Psoas muscle (tissue), 8 donors: ENCODE results near the gene PAF1. TPM values are rescaled to one million over a fixed set of nuclear protein-coding genes. Genes with fewer than 3 reads are reported as not detected.

Experiments used
- ATAC-seq, 4 donors: fragments of 200-7000 bp; cut with Tn5 transposase; one replicate each; pipeline ENCODE4 v1.9.1; 2020; ENCODE audit warnings: moderate library complexity in 3 of 4, mild to moderate bottlenecking in 2 of 4
- DNase-seq, 2 donors: peaks; one replicate each; pipeline ENCODE4 v3.0.0-alpha.2; 2020
- H3K27ac ChIP-seq: fragments of 200-600 bp; one replicate; pipeline ENCODE4 v1.8.0; 2022
- H3K27me3 ChIP-seq, 3 donors: fragments of 200-600 bp in 1 of 3; one replicate each; pipeline versions ENCODE4 v1.6.1 to v1.8.0; 2013 to 2022; ENCODE audit warnings: low read length in 2 of 3, mild to moderate bottlenecking in 2 of 3, moderate library complexity in 1 of 3; ENCODE audit not compliant: insufficient read depth in 3 of 3
- H3K36me3 ChIP-seq, 2 donors: fragments of 200-600 bp in 1 of 2; one replicate each; pipeline versions ENCODE4 v1.6.1 to v1.8.0; 2013 to 2022; ENCODE audit warnings: low read depth in 1 of 2, mild to moderate bottlenecking in 1 of 2, moderate library complexity in 1 of 2; ENCODE audit not compliant: insufficient read depth in 1 of 2
- H3K4me1 ChIP-seq: fragments of 200-600 bp; one replicate; pipeline ENCODE4 v1.8.0; 2022
- H3K4me3 ChIP-seq: fragments of 200-600 bp; one replicate; pipeline ENCODE4 v1.8.0; 2022; ENCODE audit warnings: mild to moderate bottlenecking
- H3K9me3 ChIP-seq: fragments of 200-600 bp; one replicate; pipeline ENCODE4 v1.8.0; 2022
- CTCF ChIP-seq: fragments of 200-600 bp; IDR thresholded peaks from one replicate; pipeline ENCODE4 v1.8.0; 2022; ENCODE audit warnings: antibody characterized with exemption
- WGBS, 3 donors: extraction: QIAGEN DNeasy Blood & Tissue Kit; methylation state at CpG; one replicate each; pipeline versions ENCODE4 v1.1.6 to v1.1.7; 2013; 5-methylcytosine and 5-hydroxymethylcytosine counted together
- intact Hi-C, 2 donors: fragments of 100-400 bp; cut with DNase I; formaldehyde crosslinking; loops; one replicate each; pipeline versions ENCODE4 v1.11.0 to v1.14.2; 2022
- polyA plus RNA-seq, 3 donors: library from polyadenylated mRNA; stranded (reverse); fragments of 200-250 nt; gene quantifications; one replicate each; pipeline ENCODE4 v1.2.3, GENCODE V29; 2013
- total RNA-seq, 4 donors: library from RNA; stranded (reverse); fragmentation: NEBNext Ultra II Directional in 2 of 4; extraction: Animal tissue kit (Norgen Biotek cat#: 25700) in 2 of 4; gene quantifications; one replicate each; pipeline versions ENCODE4 v1.2.1 to v1.2.4, GENCODE V29; 2021 to 2023
- donor health status: healthy with polysubstance abuse.
- donor health status: DM: no; HTN: no; CAD: no; lungs with moderate emphysema.
- donor health status: Bipolar disorder and iron deficiency.
- donor health status: healthy.
- donor health status: DM: yes; HTN: yes; CAD: no.
- donor health status: DM: no; HTN: no; CAD: no.
- donor health status: DM: no; HTN: no; CAD: no.
- donor health status: DM: yes; HTN: yes; CAD: no.

The PAF1 gene
- total and polyA plus RNA-seq, 7 donors: 33.7 to 58.0 (median 35.1) TPM

- DNase-seq (peak; percentile 84 to 87), ATAC-seq (peak; percentile 87 to 92 (median 88))
- H3K4me3 ChIP-seq: peak overlapping the region; percentile 3
- no peak for TF ChIP-seq CTCF
- H3K27me3 ChIP-seq: no peaks in the 10 kb centered on the region
- no peaks in the 10 kb centered on the region for H3K9me3 ChIP-seq
- peak overlapping the region; percentile 83 for H3K27ac ChIP-seq
- peaks cover 21% of the 10 kb centered on the region for H3K4me1 ChIP-seq
- intact Hi-C loops: no loop called here
- WGBS, 3 donors: 27 to 34% (median 28%) methylated on average over 8 of the region's 8 CpGs
- H3K36me3 ChIP-seq: peaks cover 12 to 79% of the 10 kb centered on the region in 2 donors
Measured at GRCh38 chr19:39372047-39372802, 18.7 kb downstream of the PAF1 start.

GRCh38 chr19:39370735-39371134, 20.2 kb downstream of the PAF1 start:
- WGBS, 3 donors: 84 to 94% (median 87%) methylated on average over 5 of the region's 5 CpGs
- H3K27me3 ChIP-seq: no peaks in the 10 kb centered on the region
- no peak for TF ChIP-seq CTCF

GRCh38 chr19:39369200-39369599, 21.7 kb downstream of the PAF1 start:
- H3K27ac ChIP-seq: no peak overlapping the region
- 85 to 89% (median 85%) methylated on average over 2 of the region's 2 CpGs for WGBS, 3 donors
- no peaks in the 10 kb centered on the region for H3K27me3 ChIP-seq

More at GRCh38 chr19:39370735-39371134, 20.2 kb downstream of the PAF1 start:
- DNase-seq: no peak
- no peak overlapping the region for H3K4me3 ChIP-seq
- H3K4me1 ChIP-seq: peaks cover 26% of the 10 kb centered on the region
- no peak overlapping the region for H3K27ac ChIP-seq
- H3K9me3 ChIP-seq: no peaks in the 10 kb centered on the region
- H3K36me3 ChIP-seq: peaks cover 4 to 72% of the 10 kb centered on the region in 2 donors
- no peak for ATAC-seq
- intact Hi-C loops: no loop called here

GRCh38 chr19:39365531-39365930, 25.4 kb downstream of the PAF1 start:
- no peak for ATAC-seq
- no peaks in the 10 kb centered on the region for H3K9me3 ChIP-seq
- H3K27me3 ChIP-seq: no peaks in the 10 kb centered on the region
- DNase-seq: no peak
- H3K4me1 ChIP-seq: peaks cover 45% of the 10 kb centered on the region
- H3K36me3 ChIP-seq: peaks cover 4 to 66% of the 10 kb centered on the region in 2 donors
- 77 to 96% (median 85%) methylated on average over 1 of the region's 1 CpG for WGBS, 3 donors
- H3K27ac ChIP-seq: peak overlapping the region; percentile 76
- intact Hi-C loops: no loop called here
- H3K4me3 ChIP-seq: no peak overlapping the region
- no peak for TF ChIP-seq CTCF

More at GRCh38 chr19:39369200-39369599, 21.7 kb downstream of the PAF1 start:
- no peak for TF ChIP-seq CTCF
- Histone ChIP-seq H3K4me1 (peaks cover 40% of the 10 kb centered on the region), H3K36me3 (peaks cover 4 to 57% of the 10 kb centered on the region in 2 donors), H3K9me3 (no peaks in the 10 kb centered on the region), H3K4me3 (no peak overlapping the region)
- intact Hi-C loops: no loop called here
- no peak for ATAC-seq
- DNase-seq: no peak
